Calu3 (cell line): ENCODE results near the gene TNFSF18. TPM values are rescaled to one million over a fixed set of nuclear protein-coding genes. Genes with fewer than 3 reads are reported as not detected.

Experiments
- BruUV-seq: library from RNA; stranded (reverse); fragments of 400-500 nt; replicated peaks from 2 replicates; lab custom pipeline; 2021; lab: Mats Ljungman, UMichigan
- CTCF ChIA-PET: fragments of 300-600 bp; sonication (Branson Sonifier 250); formaldehyde crosslinking; loops from one replicate; lab custom pipeline; 2022; ENCODE audit warnings: antibody characterized with exemption; lab: Charles Lee
- DNase-seq: peaks from one replicate; pipeline ENCODE4 v3.0.0; 2022
- H3K27ac Mint-ChIP-seq: one replicate; pipeline ENCODE4 v1.8.0; 2022; ENCODE audit warnings: mixed read lengths; ENCODE audit not compliant: unreplicated experiment
- H3K27me3 Mint-ChIP-seq: one replicate; pipeline ENCODE4 v1.8.0; 2022; ENCODE audit warnings: mixed read lengths; ENCODE audit not compliant: unreplicated experiment
- H3K36me3 Mint-ChIP-seq: one replicate; pipeline ENCODE4 v1.8.0; 2022; ENCODE audit warnings: mild to moderate bottlenecking, moderate library complexity, mixed read lengths; ENCODE audit not compliant: insufficient read depth, unreplicated experiment
- H3K4me1 Mint-ChIP-seq: one replicate; pipeline ENCODE4 v1.8.0; 2022; ENCODE audit warnings: mild to moderate bottlenecking, low read depth, mixed read lengths; ENCODE audit not compliant: unreplicated experiment
- H3K4me3 Mint-ChIP-seq: one replicate; pipeline ENCODE4 v1.8.0; 2022; ENCODE audit warnings: mild to moderate bottlenecking, low read depth, moderate library complexity, mixed read lengths; ENCODE audit not compliant: unreplicated experiment
- H3K9me3 Mint-ChIP-seq: one replicate; pipeline ENCODE4 v1.8.0; 2022; ENCODE audit warnings: low read depth, mixed read lengths; ENCODE audit not compliant: unreplicated experiment
- intact Hi-C: fragments of 100-400 bp; cut with micrococcal nuclease; formaldehyde crosslinking; loops from one replicate; pipeline ENCODE4 v1.10.0; 2022; ENCODE audit not compliant: unreplicated experiment
- total RNA-seq: library from RNA; stranded (reverse); gene quantifications from 2 replicates; pipeline ENCODE4 v1.2.3, GENCODE V29; 2022
- TF ChIP-seq, protein P1 (sequence below): fragments of 200-600 bp; IDR thresholded peaks from one replicate; pipeline ENCODE4 v1.8.0; 2022; ENCODE audit warnings: antibody characterized with exemption; ENCODE audit not compliant: unreplicated experiment

Gene TNFSF18
- total RNA-seq, 1 experiment from 2014 or later = not detected

DNA sequence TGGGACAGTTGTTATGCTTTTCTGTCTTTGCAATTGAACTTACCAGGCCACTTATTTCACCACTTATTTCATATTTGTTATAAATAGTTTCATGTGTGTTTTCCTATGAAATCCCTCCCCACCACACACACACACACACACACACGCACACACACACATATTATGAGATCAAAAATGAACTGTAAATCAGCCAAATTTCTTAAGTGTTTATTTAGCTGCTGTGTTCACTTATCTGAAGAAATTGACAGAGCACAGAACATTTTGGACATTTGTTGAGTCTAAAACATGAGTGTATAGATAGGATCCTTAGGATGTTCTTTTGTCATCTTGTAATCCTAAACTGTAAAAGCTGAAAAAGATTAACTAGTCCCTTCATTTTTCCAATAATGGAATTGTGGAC is 7.8 kb upstream of the TNFSF18 start:
- intact Hi-C loops = loop anchor here (10.0 kb wide), 2 partner anchors 164 to 314 kb away; no protein-coding TSS in a partner anchor
- H3K36me3 Mint-ChIP-seq = peaks cover 9% of the 10 kb centered on the region
- TF ChIP-seq, protein P1, sequence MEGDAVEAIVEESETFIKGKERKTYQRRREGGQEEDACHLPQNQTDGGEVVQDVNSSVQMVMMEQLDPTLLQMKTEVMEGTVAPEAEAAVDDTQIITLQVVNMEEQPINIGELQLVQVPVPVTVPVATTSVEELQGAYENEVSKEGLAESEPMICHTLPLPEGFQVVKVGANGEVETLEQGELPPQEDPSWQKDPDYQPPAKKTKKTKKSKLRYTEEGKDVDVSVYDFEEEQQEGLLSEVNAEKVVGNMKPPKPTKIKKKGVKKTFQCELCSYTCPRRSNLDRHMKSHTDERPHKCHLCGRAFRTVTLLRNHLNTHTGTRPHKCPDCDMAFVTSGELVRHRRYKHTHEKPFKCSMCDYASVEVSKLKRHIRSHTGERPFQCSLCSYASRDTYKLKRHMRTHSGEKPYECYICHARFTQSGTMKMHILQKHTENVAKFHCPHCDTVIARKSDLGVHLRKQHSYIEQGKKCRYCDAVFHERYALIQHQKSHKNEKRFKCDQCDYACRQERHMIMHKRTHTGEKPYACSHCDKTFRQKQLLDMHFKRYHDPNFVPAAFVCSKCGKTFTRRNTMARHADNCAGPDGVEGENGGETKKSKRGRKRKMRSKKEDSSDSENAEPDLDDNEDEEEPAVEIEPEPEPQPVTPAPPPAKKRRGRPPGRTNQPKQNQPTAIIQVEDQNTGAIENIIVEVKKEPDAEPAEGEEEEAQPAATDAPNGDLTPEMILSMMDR = no peak
- peaks cover 48% of the 10 kb centered on the region for H3K4me1 Mint-ChIP-seq
- CTCF ChIA-PET = no interaction called here
- no TSS peak for BruUV-seq
- no peak overlapping the region for H3K27ac Mint-ChIP-seq
- no peaks in the 10 kb centered on the region for H3K9me3 Mint-ChIP-seq
- no peaks in the 10 kb centered on the region for H3K27me3 Mint-ChIP-seq
- no peak overlapping the region for H3K4me3 Mint-ChIP-seq
- no peak for DNase-seq

DNA sequence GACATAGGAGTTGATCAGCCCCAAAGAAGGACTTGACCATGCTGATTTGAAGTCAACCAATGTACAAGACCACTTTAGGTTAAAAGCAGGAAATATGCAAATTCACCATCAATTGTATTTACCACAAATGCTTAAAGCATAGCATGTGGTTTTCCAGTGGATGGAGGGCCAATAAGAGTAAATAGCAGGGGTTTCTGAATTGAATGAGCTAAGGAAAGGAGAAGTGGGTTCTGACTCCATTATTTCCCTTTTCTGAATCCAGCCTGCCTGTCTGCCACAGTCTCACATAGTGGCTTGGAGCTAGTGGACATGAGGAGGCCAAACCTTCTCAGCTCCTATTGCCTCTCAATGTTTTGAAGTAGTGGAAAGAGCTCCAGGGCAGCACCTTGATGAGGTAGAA is 7.2 kb upstream of the TNFSF18 start:
- CTCF ChIA-PET = no interaction called here
- intact Hi-C loops = loop anchor here (10.0 kb wide), 2 partner anchors 163 to 313 kb away; no protein-coding TSS in a partner anchor
- BruUV-seq = no TSS peak
- TF ChIP-seq, protein P1 = no peak
- DNase-seq = no peak
- no peaks in the 10 kb centered on the region for H3K9me3 Mint-ChIP-seq
- H3K27ac Mint-ChIP-seq = no peak overlapping the region
- H3K36me3 Mint-ChIP-seq = peaks cover 9% of the 10 kb centered on the region
- peaks cover 49% of the 10 kb centered on the region for H3K4me1 Mint-ChIP-seq
- H3K27me3 Mint-ChIP-seq = no peaks in the 10 kb centered on the region
- H3K4me3 Mint-ChIP-seq = no peak overlapping the region

DNA sequence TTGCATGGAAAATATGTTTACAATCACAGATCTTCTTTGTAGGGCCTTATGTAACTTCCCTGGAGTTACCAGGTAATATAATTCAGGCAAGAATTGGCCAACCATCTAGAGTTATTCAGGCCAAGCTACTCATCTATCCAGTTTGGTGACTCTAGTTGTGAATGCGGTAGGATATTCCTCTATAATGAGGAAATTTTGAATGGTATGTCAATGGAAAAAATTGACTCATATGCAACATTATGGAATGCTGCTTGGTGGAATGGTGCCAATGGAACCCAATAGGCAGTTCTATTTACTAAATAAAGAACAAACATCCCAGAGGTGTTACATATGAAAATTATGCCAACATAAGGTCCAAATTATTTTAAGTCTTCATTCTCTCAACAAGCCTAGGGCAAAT is 5.6 kb upstream of the TNFSF18 start:
- TF ChIP-seq, protein P1 = no peak
- Mint-ChIP-seq H3K4me1 (peaks cover 44% of the 10 kb centered on the region), H3K9me3 (no peaks in the 10 kb centered on the region), H3K27ac (peak overlapping the region; percentile 75), H3K4me3 (no peak overlapping the region), H3K27me3 (no peaks in the 10 kb centered on the region), H3K36me3 (peaks cover 9% of the 10 kb centered on the region)
- intact Hi-C loops = loop anchor here (10.0 kb wide), 2 partner anchors 162 to 312 kb away; no protein-coding TSS in a partner anchor
- no TSS peak for BruUV-seq
- CTCF ChIA-PET = interaction anchor here (1.0 kb wide), 1 partner anchor 13 kb away, joined by 3 read pairs; no protein-coding TSS in a partner anchor
- DNase-seq = peak; percentile 45

DNA sequence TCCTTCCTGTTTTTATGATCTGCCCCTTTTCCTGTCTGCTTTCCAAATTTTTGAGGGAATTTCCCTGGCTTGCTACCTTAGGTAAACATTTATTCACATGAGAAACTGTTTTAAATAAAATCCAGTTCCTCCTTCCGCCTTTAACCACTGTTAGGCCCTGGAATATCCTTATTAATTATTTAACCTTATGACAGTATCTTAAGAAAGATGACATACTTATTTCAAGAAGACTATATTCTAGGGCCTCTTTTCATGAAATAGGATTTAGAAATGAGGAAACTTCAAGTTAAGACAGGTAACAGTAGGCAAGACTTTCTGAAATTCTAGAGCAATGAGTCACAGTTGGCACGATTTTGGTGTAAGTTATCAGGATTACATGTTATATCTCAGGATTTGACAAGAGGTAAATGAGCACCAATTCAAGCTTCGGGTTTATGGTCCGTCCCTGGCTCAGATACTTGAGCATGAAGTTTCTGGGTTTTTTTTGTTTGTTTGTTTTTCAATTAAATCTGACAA is 2.0 kb upstream of the TNFSF18 start:
- TF ChIP-seq, protein P1 = no peak
- DNase-seq = peak; percentile 39
- H3K9me3 Mint-ChIP-seq = no peaks in the 10 kb centered on the region
- CTCF ChIA-PET = interaction anchor here (0.5 to 1.2 kb wide), 2 partner anchors 10 to 934 kb away, joined by 3 read pairs; no protein-coding TSS in a partner anchor
- intact Hi-C loops = loop anchor here (2.0 to 10.0 kb wide), 6 partner anchors 76 to 308 kb away; no protein-coding TSS in a partner anchor
- H3K36me3 Mint-ChIP-seq = peaks cover 9% of the 10 kb centered on the region
- peak overlapping the region; percentile 7 for H3K4me3 Mint-ChIP-seq
- BruUV-seq = no TSS peak
- peaks cover 68% of the 10 kb centered on the region for H3K4me1 Mint-ChIP-seq
- H3K27me3 Mint-ChIP-seq = no peaks in the 10 kb centered on the region
- H3K27ac Mint-ChIP-seq = peak overlapping the region; percentile 92
